Body of pancreas (tissue), 4 donors: ENCODE measurements around the gene MMP13. TPM values are rescaled to one million over a fixed set of nuclear protein-coding genes. Genes with fewer than 3 reads are reported as not detected.
"Not testable (repeated sequence)": the region's sequence is repeated elsewhere in the genome, so short reads cannot be mapped to it uniquely, and the experiment has no call there.

ENCODE experiments used
- ATAC-seq: fragments of 150-250 bp; one replicate; pipeline ENCODE4 v1.9.1; 2016
- DNase-seq, 4 donors: peaks; one replicate each; pipeline ENCODE4 v3.0.0-alpha.2; 2019
- H3K27ac ChIP-seq, 4 donors: fragments of 200-600 bp; sonication (generic); 1 replicate in 3 of 4; 2 replicates in 1 of 4; pipeline versions ENCODE4 v1.5.1 to v1.6.1; 2016 to 2019; ENCODE audit warnings: mild to moderate bottlenecking in 1 of 4, mixed read lengths in 1 of 4, moderate library complexity in 1 of 4
- H3K27me3 ChIP-seq, 2 donors: fragments of 200-600 bp; sonication (generic); one replicate each; pipeline ENCODE4 v1.6.0; 2016; ENCODE audit warnings: mild to moderate bottlenecking in 1 of 2
- H3K36me3 ChIP-seq, 2 donors: fragments of 200-600 bp; sonication (generic); replicated peaks in 1 of 2; 2 replicates each; pipeline ENCODE4 v1.5.1; 2016; ENCODE audit warnings: low read depth in 2 of 2; ENCODE audit not compliant: insufficient read depth in 1 of 2
- H3K4me1 ChIP-seq: fragments of 200-600 bp; sonication (generic); one replicate; pipeline ENCODE4 v1.6.0; 2016
- H3K4me3 ChIP-seq, 2 donors: fragments of 200-600 bp; sonication (generic); 1 replicate in 1 of 2; 2 replicates in 1 of 2; pipeline ENCODE4 v1.5.1; 2016 to 2019
- H3K9me3 ChIP-seq, 3 donors: fragments of 200-600 bp; sonication (generic); 1 replicate in 2 of 3; 2 replicates in 1 of 3; pipeline ENCODE4 v1.5.1; 2016
- CTCF ChIP-seq, 7 experiments: fragments of 450-650 bp in 4 of 7; fragments of 200-600 bp in 3 of 7; sonication (generic) in 3 of 7; IDR thresholded peaks; one replicate each; pipeline ENCODE4 v1.5.1; 2016 to 2019; ENCODE audit warnings: antibody characterized with exemption in 7 of 7
- POLR2A ChIP-seq, 3 donors: fragments of 450-650 bp; IDR thresholded peaks; one replicate each; pipeline ENCODE4 v1.6.1; 2016; ENCODE audit warnings: antibody characterized with exemption in 3 of 3, mild to moderate bottlenecking in 2 of 3
- WGBS, 2 donors: methylation state at CpG; one replicate each; pipeline ENCODE4 v1.1.5; 2017; 5-methylcytosine and 5-hydroxymethylcytosine counted together
- intact Hi-C: fragments of 100-400 bp; cut with DNase I; formaldehyde crosslinking; loops from one replicate; pipeline ENCODE4 v1.15.1; 2023
- total RNA-seq, 2 donors: library from RNA; depleted of rRNA; stranded (reverse); fragments of >200 nt; gene quantifications; one replicate each; pipeline ENCODE4 v1.1.0, GENCODE V29; 2016

Gene MMP13
- total RNA-seq, 2 donors from 2014 or later, result not detected

GRCh38 chr11:102914238-102915043 is 41.1 kb downstream of the MMP13 start:
- Histone ChIP-seq H3K36me3 (no peaks in the 10 kb centered on the region), H3K27me3 (no peaks in the 10 kb centered on the region), H3K4me1 (no peaks in the 10 kb centered on the region), H3K4me3 (no peak overlapping the region), H3K9me3 (peaks cover 0 to 3% (median 0%) of the 10 kb centered on the region in 3 donors), H3K27ac (no peak overlapping the region)
- 37 to 39% methylated on average over 3 of the region's 3 CpGs for WGBS, 2 donors
- peak; percentile 30 for ATAC-seq
- intact Hi-C loops, result no loop called here
- DNase-seq, result peak; percentile 15 to 20 (median 17)
- peak in 6 of 7 experiments; percentile 38 to 60 (median 56) for TF ChIP-seq CTCF (IDR thresholded peaks at IDR 0.05)
- TF ChIP-seq POLR2A (IDR thresholded peaks at IDR 0.05), result no peak

GRCh38 chr11:102912482-102912830 is 43.1 kb downstream of the MMP13 start:
- Histone ChIP-seq H3K9me3 (peaks cover 0 to 3% (median 0%) of the 10 kb centered on the region in 3 donors), H3K36me3 (no peaks in the 10 kb centered on the region), H3K27ac (no peak overlapping the region), H3K4me3 (no peak overlapping the region), H3K4me1 (no peaks in the 10 kb centered on the region), H3K27me3 (no peaks in the 10 kb centered on the region)
- TF ChIP-seq CTCF (IDR thresholded peaks at IDR 0.05) (no peak), POLR2A (IDR thresholded peaks at IDR 0.05) (no peak)
- ATAC-seq (no peak), DNase-seq (no peak)
- intact Hi-C loops, result no loop called here
- WGBS, 2 donors, result 72% methylated on average over 2 of the region's 2 CpGs

- DNase-seq, result no peak
- Histone ChIP-seq H3K4me1 (no peaks in the 10 kb centered on the region), H3K9me3 (peaks cover 0 to 3% (median 0%) of the 10 kb centered on the region in 3 donors), H3K4me3 (no peak overlapping the region), H3K27ac (no peak overlapping the region), H3K36me3 (no peaks in the 10 kb centered on the region), H3K27me3 (no peaks in the 10 kb centered on the region)
- WGBS, 2 donors, result 78 to 83% methylated on average over 13 of the region's 13 CpGs
- ATAC-seq, result no peak
- TF ChIP-seq CTCF (IDR thresholded peaks at IDR 0.05), result no peak
- TF ChIP-seq POLR2A (IDR thresholded peaks at IDR 0.05), result no peak
- intact Hi-C loops, result no loop called here
Measured at GRCh38 chr11:102911758-102912481, 43.6 kb downstream of the MMP13 start.

GRCh38 chr11:102905848-102906247 is 49.7 kb downstream of the MMP13 start:
- 71 to 87% methylated on average over 5 of the region's 5 CpGs for WGBS, 2 donors
- DNase-seq, ATAC-seq, H3K9me3 ChIP-seq, H3K36me3 ChIP-seq, H3K4me1 ChIP-seq, H3K27me3 ChIP-seq, H3K27ac ChIP-seq, intact Hi-C loops, H3K4me3 ChIP-seq: not testable (repeated sequence)

GRCh38 chr11:102903895-102904294 is 51.6 kb downstream of the MMP13 start:
- WGBS, 2 donors, result 64% methylated on average over 5 of the region's 5 CpGs
- H3K4me1 ChIP-seq, intact Hi-C loops, ATAC-seq, H3K9me3 ChIP-seq, H3K4me3 ChIP-seq, H3K36me3 ChIP-seq, H3K27me3 ChIP-seq, H3K27ac ChIP-seq, DNase-seq: not testable (repeated sequence)
